ENCODE results near the gene FAIM2.

The FAIM2 gene

DNA sequence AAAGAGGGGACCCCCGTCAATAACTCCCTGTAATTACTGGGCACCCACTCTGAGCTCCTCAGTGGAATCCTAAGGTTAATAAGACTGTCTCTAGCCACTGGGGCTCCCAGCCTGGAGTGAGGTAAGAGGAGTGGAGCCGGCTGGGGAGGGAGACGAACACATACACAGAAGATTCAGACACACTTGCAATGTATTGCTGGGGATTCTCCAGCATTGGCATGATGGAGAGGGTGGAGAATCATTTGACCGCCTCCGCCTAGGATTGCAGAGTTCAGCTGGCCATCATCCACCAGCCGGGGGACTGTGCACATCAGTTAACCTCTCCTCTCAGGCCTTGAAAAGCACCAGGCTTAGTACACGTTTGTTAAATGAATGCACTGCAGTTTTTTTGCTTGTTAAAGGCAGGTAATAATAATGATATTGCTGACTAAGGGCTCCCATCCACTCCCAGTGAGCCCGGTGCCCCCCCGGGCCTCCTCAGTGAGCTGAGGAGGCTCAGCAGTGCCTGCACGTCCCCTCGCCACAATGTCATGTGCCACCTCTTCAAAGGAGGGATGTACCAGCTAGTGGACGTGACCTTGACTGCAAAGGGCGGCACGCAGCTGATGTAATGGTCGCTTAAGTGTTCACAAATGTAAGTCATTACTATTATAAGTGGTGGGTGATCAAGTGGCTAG lies 20.3 kb upstream of the FAIM2 start (continued):
- no peak for TF ChIP-seq RARB (CRISPR knock-in tag; IDR thresholded peaks at IDR 0.05)

DNA sequence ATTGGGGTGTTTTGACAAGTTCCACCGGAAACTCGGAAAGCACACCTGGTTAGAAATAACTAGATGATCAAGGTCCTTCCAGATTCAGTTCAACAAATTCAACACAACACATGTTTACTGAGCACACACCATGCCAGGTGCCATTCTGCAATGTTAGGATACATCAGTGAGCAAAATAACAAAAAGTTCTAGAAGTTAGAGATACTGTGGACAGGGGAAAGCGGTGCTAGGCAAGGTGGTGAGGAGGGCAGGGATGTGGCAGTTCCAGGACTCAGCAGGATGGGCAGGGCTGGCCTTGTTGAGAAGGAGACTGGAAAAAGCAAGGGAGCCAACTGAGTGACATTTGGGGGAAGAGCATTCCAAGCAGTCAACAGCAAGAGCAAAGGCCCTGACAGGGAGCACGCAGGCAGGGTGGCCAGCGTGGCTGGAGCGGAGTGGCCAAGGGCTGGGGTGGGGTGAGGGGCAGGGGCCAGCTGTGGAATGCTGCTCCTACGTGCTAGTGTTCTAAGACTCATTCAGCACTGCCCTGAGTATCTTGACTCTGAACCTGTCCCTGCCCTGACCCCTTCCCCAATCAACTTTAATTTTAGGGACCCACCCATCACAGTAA lies 19.4 kb upstream of the FAIM2 start:
- ATAC-seq = no peak
- no peak for TF ChIP-seq PPARA (CRISPR knock-in tag; IDR thresholded peaks at IDR 0.05; ENCODE audit: borderline replicate concordance)
- TF ChIP-seq ZC3H10 (CRISPR knock-in tag; IDR thresholded peaks at IDR 0.05) = no peak

DNA sequence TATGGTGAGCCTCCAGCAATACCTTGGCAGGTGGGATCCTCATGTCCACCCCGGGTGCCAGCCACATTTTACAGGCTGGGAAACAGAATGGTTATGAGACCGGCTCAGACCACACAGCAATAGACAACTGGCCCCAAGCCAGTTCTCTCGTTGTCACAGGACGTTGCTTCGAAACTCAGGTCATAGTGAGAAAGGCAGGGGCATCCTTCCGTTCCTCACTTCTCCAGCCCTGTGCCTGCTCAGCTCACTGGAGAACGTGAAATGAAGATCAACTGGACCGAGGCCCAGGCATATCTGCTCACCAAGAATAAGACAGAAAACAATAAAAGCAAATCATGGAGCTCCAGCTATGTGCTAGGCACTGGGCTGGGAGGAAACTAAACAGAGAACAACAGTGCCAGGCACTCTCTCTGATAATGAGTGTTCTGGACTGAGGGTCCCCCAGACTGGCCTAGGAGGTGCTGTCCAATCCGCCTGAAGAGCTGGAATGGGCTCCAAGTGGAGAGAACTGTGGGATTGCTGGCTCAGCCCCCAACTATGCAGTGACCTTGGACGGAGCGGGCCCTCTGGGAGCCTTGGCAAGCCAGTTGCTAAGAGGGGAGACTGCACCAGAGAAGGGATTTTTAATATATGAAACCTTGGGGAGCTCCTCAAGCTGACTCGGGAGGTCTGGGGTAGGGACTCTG lies 18.8 kb upstream of the FAIM2 start:
- ATAC-seq = no peak; the same call in 2 of the 3 replicates

DNA sequence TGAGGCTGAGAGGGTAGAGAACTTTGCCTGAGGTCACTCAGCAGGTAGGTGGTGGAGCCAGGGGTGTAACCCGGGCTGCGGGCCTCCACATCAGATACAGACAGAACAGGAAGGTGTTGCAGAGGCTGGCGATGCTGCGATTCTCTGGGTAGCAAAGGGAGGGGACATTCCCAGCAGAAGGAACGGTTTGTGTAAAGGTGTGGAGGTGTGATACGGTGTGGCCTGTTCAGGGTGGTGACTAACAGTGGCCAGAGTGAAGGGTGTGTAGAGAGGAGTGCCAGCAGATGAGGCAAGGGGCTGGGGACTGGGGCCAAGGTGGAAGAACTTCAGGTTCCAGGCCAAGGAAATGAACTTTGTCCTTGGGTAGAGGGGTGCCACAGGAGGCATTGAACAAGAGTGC lies 18.2 kb upstream of the FAIM2 start:
- TF ChIP-seq, protein P1, sequence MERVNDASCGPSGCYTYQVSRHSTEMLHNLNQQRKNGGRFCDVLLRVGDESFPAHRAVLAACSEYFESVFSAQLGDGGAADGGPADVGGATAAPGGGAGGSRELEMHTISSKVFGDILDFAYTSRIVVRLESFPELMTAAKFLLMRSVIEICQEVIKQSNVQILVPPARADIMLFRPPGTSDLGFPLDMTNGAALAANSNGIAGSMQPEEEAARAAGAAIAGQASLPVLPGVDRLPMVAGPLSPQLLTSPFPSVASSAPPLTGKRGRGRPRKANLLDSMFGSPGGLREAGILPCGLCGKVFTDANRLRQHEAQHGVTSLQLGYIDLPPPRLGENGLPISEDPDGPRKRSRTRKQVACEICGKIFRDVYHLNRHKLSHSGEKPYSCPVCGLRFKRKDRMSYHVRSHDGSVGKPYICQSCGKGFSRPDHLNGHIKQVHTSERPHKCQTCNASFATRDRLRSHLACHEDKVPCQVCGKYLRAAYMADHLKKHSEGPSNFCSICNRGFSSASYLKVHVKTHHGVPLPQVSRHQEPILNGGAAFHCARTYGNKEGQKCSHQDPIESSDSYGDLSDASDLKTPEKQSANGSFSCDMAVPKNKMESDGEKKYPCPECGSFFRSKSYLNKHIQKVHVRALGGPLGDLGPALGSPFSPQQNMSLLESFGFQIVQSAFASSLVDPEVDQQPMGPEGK (CRISPR knock-in tag; IDR thresholded peaks at IDR 0.05; ENCODE audit: borderline replicate concordance) = no peak
- TF ChIP-seq ESRRG (CRISPR knock-in tag; IDR thresholded peaks at IDR 0.05) (no peak), OSR1 (CRISPR knock-in tag; IDR thresholded peaks at IDR 0.05) (no peak), GLIS3 (CRISPR knock-in tag; IDR thresholded peaks at IDR 0.05) (no peak), SNAI2 (CRISPR knock-in tag; IDR thresholded peaks at IDR 0.05) (no peak), ZNF70 (CRISPR knock-in tag; IDR thresholded peaks at IDR 0.05) (no peak), ZFP30 (CRISPR knock-in tag; IDR thresholded peaks at IDR 0.05) (no peak), TCF4 (CRISPR knock-in tag; IDR thresholded peaks at IDR 0.05; ENCODE audit: borderline replicate concordance) (no peak)
- TF ChIP-seq, protein P2, sequence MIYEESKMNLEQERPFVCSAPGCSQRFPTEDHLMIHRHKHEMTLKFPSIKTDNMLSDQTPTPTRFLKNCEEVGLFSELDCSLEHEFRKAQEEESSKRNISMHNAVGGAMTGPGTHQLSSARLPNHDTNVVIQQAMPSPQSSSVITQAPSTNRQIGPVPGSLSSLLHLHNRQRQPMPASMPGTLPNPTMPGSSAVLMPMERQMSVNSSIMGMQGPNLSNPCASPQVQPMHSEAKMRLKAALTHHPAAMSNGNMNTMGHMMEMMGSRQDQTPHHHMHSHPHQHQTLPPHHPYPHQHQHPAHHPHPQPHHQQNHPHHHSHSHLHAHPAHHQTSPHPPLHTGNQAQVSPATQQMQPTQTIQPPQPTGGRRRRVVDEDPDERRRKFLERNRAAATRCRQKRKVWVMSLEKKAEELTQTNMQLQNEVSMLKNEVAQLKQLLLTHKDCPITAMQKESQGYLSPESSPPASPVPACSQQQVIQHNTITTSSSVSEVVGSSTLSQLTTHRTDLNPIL (CRISPR knock-in tag; IDR thresholded peaks at IDR 0.05; ENCODE audit: low read depth) = no peak
- TF ChIP-seq, protein P3, sequence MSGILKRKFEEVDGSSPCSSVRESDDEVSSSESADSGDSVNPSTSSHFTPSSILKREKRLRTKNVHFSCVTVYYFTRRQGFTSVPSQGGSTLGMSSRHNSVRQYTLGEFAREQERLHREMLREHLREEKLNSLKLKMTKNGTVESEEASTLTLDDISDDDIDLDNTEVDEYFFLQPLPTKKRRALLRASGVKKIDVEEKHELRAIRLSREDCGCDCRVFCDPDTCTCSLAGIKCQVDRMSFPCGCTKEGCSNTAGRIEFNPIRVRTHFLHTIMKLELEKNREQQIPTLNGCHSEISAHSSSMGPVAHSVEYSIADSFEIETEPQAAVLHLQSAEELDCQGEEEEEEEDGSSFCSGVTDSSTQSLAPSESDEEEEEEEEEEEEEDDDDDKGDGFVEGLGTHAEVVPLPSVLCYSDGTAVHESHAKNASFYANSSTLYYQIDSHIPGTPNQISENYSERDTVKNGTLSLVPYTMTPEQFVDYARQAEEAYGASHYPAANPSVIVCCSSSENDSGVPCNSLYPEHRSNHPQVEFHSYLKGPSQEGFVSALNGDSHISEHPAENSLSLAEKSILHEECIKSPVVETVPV (CRISPR knock-in tag; IDR thresholded peaks at IDR 0.05) = no peak
- TF ChIP-seq, protein P4, sequence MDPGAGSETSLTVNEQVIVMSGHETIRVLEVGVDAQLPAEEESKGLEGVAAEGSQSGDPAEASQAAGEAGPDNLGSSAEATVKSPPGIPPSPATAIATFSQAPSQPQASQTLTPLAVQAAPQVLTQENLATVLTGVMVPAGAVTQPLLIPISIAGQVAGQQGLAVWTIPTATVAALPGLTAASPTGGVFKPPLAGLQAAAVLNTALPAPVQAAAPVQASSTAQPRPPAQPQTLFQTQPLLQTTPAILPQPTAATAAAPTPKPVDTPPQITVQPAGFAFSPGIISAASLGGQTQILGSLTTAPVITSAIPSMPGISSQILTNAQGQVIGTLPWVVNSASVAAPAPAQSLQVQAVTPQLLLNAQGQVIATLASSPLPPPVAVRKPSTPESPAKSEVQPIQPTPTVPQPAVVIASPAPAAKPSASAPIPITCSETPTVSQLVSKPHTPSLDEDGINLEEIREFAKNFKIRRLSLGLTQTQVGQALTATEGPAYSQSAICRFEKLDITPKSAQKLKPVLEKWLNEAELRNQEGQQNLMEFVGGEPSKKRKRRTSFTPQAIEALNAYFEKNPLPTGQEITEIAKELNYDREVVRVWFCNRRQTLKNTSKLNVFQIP (CRISPR knock-in tag; IDR thresholded peaks at IDR 0.05; ENCODE audit: borderline replicate concordance, low read depth) = no peak
- no peak for ATAC-seq

More for the DNA sequence above, 18.8 kb upstream of the FAIM2 start:
- TF ChIP-seq BACH2 (CRISPR knock-in tag; IDR thresholded peaks at IDR 0.05; ENCODE audit: borderline replicate concordance) (no peak), ISL1 (CRISPR knock-in tag; IDR thresholded peaks at IDR 0.05) (no peak), RARB (CRISPR knock-in tag; IDR thresholded peaks at IDR 0.05) (no peak), SNAI2 (CRISPR knock-in tag; IDR thresholded peaks at IDR 0.05) (no peak), ARNTL (CRISPR knock-in tag; IDR thresholded peaks at IDR 0.05; ENCODE audit: borderline replicate concordance, low read depth) (no peak), ESRRG (CRISPR knock-in tag; IDR thresholded peaks at IDR 0.05) (no peak), GLIS3 (CRISPR knock-in tag; IDR thresholded peaks at IDR 0.05) (no peak), ZNF70 (CRISPR knock-in tag; IDR thresholded peaks at IDR 0.05) (no peak)

DNA sequence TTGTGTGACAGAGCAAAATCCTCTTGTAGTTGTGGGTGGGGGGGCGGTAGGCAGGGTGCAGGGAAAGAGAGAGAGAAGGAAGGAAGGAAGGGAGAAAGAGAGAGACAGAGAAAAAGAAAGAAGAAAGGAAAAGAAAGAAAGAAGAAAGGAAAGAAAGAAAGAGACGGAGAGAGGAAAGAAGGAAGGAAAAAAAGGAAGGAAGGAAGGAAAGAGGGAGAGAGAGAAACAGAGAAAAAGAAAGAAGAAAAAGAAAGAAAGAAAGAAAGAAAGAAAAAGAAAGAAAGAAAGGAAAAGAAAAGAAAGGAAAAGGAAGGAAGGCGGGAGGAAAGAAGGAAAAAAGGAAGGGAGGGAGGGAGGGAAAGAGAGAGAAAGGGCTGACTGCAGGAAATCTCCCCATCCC lies 17.6 kb upstream of the FAIM2 start:
- ATAC-seq = no peak
- no peak for TF ChIP-seq CSDC2 (CRISPR knock-in tag; IDR thresholded peaks at IDR 0.05)
- no peak for TF ChIP-seq OSR1 (CRISPR knock-in tag; IDR thresholded peaks at IDR 0.05)
- TF ChIP-seq, protein P4 (CRISPR knock-in tag; IDR thresholded peaks at IDR 0.05; ENCODE audit: borderline replicate concordance, low read depth) = no peak
- TF ChIP-seq, protein P5, sequence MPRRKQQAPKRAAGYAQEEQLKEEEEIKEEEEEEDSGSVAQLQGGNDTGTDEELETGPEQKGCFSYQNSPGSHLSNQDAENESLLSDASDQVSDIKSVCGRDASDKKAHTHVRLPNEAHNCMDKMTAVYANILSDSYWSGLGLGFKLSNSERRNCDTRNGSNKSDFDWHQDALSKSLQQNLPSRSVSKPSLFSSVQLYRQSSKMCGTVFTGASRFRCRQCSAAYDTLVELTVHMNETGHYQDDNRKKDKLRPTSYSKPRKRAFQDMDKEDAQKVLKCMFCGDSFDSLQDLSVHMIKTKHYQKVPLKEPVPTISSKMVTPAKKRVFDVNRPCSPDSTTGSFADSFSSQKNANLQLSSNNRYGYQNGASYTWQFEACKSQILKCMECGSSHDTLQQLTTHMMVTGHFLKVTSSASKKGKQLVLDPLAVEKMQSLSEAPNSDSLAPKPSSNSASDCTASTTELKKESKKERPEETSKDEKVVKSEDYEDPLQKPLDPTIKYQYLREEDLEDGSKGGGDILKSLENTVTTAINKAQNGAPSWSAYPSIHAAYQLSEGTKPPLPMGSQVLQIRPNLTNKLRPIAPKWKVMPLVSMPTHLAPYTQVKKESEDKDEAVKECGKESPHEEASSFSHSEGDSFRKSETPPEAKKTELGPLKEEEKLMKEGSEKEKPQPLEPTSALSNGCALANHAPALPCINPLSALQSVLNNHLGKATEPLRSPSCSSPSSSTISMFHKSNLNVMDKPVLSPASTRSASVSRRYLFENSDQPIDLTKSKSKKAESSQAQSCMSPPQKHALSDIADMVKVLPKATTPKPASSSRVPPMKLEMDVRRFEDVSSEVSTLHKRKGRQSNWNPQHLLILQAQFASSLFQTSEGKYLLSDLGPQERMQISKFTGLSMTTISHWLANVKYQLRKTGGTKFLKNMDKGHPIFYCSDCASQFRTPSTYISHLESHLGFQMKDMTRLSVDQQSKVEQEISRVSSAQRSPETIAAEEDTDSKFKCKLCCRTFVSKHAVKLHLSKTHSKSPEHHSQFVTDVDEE (CRISPR knock-in tag; IDR thresholded peaks at IDR 0.05) = no peak
- no peak for TF ChIP-seq GLIS3 (CRISPR knock-in tag; IDR thresholded peaks at IDR 0.05)
- TF ChIP-seq, protein P3 (CRISPR knock-in tag; IDR thresholded peaks at IDR 0.05) = no peak
- no peak for TF ChIP-seq ARNTL (CRISPR knock-in tag; IDR thresholded peaks at IDR 0.05; ENCODE audit: borderline replicate concordance, low read depth)
